CD4-positive, alpha-beta T cell treated with Interleukin-12 subunit alpha and Interleukin-12 subunit beta, for 1 hour (primary cell): ENCODE data around the gene FAM181A.

Experiments
- DNase-seq: peaks from one replicate; pipeline ENCODE4 v3.0.0-alpha.2; 2020

Gene FAM181A

GRCh38 chr14:93926873-93927799 lies at the start of gene FAM181A:
FAM181A (plus strand) TSS chr14:93927344; CDS start chr14:93928286, 942 bp downstream.
- DNase-seq = no peak

GRCh38 chr14:93878212-93878611 lies 48.9 kb upstream of the FAM181A start:
- no peak for DNase-seq

GRCh38 chr14:93878871-93879270 lies 48.3 kb upstream of the FAM181A start:
- DNase-seq = no peak

GRCh38 chr14:93879362-93879983 lies 47.7 kb upstream of the FAM181A start:
- DNase-seq = no peak

- DNase-seq = no peak
These were observed 46.9 kb upstream of the FAM181A start for GRCh38 chr14:93880021-93880820.

GRCh38 chr14:93884950-93885349 lies 42.2 kb upstream of the FAM181A start:
- DNase-seq = no peak

- no peak for DNase-seq
These were observed 38.1 kb upstream of the FAM181A start for GRCh38 chr14:93888995-93889394.

GRCh38 chr14:93889739-93890483 lies 37.2 kb upstream of the FAM181A start:
- DNase-seq = no peak

GRCh38 chr14:93891756-93892504 lies 35.2 kb upstream of the FAM181A start:
- no peak for DNase-seq

- DNase-seq = no peak
These were observed 34.7 kb upstream of the FAM181A start for GRCh38 chr14:93892505-93892839.

- peak; percentile 60 for DNase-seq
These were observed 34.1 kb upstream of the FAM181A start for GRCh38 chr14:93892923-93893558.

- DNase-seq = no peak
These were observed 33.4 kb upstream of the FAM181A start for GRCh38 chr14:93893661-93894261.

GRCh38 chr14:93895023-93895604 lies 32.0 kb upstream of the FAM181A start:
- no peak for DNase-seq

- no peak for DNase-seq
These were observed 29.7 kb upstream of the FAM181A start for GRCh38 chr14:93897476-93897845.

- no peak for DNase-seq
These were observed 29.0 kb upstream of the FAM181A start for GRCh38 chr14:93898081-93898611.

GRCh38 chr14:93898731-93899130 lies 28.4 kb upstream of the FAM181A start:
- no peak for DNase-seq

GRCh38 chr14:93901813-93902212 lies 25.3 kb upstream of the FAM181A start:
- no peak for DNase-seq

- DNase-seq = no peak
These were observed 24.4 kb upstream of the FAM181A start for GRCh38 chr14:93902619-93903307.

GRCh38 chr14:93903342-93904184 lies 23.6 kb upstream of the FAM181A start:
- no peak for DNase-seq
